ENCODE data around the gene SESN3.

Gene SESN3

DNA sequence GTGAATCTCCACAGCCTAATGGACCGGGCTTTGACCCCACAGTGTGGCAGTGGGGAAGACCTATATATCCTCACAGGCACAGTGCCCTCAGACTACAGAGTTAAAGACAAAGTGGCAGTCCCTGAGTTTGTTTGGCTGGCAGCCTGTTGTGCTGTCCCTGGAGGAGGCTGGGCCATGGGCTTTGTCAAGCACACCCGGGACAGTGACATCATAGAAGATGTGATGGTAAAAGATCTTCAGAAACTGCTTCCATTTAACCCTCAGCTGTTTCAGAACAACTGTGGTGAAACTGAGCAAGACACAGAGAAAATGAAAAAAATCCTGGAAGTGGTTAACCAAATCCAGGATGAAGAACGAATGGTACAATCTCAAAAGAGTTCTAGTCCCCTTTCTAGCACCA, 102.4 kb downstream of the SESN3 start:
- Histone ChIP-seq H3K9me3 (ENCODE audit: low read length) (no peaks in the 10 kb centered on the region), H2AFZ (ENCODE audit: low read length) (no peak overlapping the region), H3K9ac (ENCODE audit: low read length) (no peak overlapping the region), H3K27me3 (ENCODE audit: insufficient read depth, low read length) (no peaks in the 10 kb centered on the region), H3K79me2 (ENCODE audit: insufficient read depth, low read length) (no peaks in the 10 kb centered on the region), H4K20me1 (ENCODE audit: insufficient read depth, low read length) (no peaks in the 10 kb centered on the region), H3K36me3 (ENCODE audit: insufficient read depth, low read length) (no peaks in the 10 kb centered on the region), H3K9me2 (ENCODE audit: low read depth, low read length) (no peaks in the 10 kb centered on the region), H3K27ac (ENCODE audit: low read depth, low read length, poor library complexity, severe bottlenecking) (no peak overlapping the region), H3K4me2 (ENCODE audit: low read length) (no peak overlapping the region), H3K4me3 (ENCODE audit: low read depth, low read length, poor library complexity, severe bottlenecking) (no peak overlapping the region), H3K4me1 (ENCODE audit: insufficient read depth, low read length, severe bottlenecking) (no peaks in the 10 kb centered on the region), H3F3A (ENCODE audit: insufficient read depth, low read length) (no peaks in the 10 kb centered on the region)
- TF ChIP-seq, protein P1, sequence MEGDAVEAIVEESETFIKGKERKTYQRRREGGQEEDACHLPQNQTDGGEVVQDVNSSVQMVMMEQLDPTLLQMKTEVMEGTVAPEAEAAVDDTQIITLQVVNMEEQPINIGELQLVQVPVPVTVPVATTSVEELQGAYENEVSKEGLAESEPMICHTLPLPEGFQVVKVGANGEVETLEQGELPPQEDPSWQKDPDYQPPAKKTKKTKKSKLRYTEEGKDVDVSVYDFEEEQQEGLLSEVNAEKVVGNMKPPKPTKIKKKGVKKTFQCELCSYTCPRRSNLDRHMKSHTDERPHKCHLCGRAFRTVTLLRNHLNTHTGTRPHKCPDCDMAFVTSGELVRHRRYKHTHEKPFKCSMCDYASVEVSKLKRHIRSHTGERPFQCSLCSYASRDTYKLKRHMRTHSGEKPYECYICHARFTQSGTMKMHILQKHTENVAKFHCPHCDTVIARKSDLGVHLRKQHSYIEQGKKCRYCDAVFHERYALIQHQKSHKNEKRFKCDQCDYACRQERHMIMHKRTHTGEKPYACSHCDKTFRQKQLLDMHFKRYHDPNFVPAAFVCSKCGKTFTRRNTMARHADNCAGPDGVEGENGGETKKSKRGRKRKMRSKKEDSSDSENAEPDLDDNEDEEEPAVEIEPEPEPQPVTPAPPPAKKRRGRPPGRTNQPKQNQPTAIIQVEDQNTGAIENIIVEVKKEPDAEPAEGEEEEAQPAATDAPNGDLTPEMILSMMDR (IDR thresholded peaks at IDR 0.05; ENCODE audit: low read length), result no peak
- TF ChIP-seq EZH2 (IDR thresholded peaks at IDR 0.05; ENCODE audit: borderline replicate concordance, low read length), result no peak

DNA sequence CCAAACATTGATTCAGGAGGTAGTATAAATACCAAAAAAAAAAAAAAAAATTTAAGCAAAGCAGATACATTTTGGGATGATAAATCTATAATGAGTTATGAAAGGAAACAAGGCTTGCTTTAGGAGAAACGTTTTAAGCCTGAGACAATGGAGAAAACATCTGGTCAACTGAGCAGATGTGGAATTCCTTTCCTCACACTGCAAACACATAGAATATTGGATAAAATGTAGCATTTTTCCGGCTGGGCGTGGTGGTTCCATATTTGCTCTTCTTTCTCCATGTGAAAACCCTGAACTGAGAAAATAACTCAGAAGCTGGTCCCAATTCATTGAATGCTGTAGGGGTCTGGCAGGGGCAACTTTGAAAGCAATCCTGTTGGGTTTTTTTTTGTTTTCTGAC, 107.4 kb downstream of the SESN3 start:
- H4K20me1 ChIP-seq (ENCODE audit: insufficient read depth, low read length), result no peaks in the 10 kb centered on the region

DNA sequence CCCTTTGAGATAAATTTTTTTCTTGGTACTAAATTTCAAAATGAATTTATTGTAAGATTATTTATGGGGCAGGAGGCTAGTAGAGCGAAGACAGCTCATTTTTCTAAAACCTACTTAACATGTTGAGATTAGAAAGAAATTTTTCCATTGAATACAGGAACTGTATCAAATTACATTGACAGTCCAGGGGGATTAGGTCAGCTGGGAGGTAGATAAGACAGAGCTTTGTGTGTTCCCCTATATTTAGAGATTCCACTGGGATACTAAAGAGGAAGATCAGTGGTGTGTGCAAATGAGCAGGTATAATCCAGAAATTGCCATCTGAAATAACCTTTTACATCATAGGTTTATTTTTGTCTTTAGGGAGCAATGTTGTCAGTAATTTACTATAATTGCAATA, 109.3 kb downstream of the SESN3 start:
- Histone ChIP-seq H3K79me2 (ENCODE audit: insufficient read depth, low read length) (no peaks in the 10 kb centered on the region), H2AFZ (ENCODE audit: low read length) (no peak overlapping the region), H3K4me1 (ENCODE audit: insufficient read depth, low read length, severe bottlenecking) (no peaks in the 10 kb centered on the region), H3K9me2 (ENCODE audit: low read depth, low read length) (no peaks in the 10 kb centered on the region), H3K9ac (ENCODE audit: low read length) (no peak overlapping the region), H4K20me1 (ENCODE audit: insufficient read depth, low read length) (no peaks in the 10 kb centered on the region), H3K4me3 (ENCODE audit: low read depth, low read length, poor library complexity, severe bottlenecking) (no peak overlapping the region), H3K9me3 (ENCODE audit: low read length) (no peaks in the 10 kb centered on the region), H3F3A (ENCODE audit: insufficient read depth, low read length) (no peaks in the 10 kb centered on the region), H3K27me3 (ENCODE audit: insufficient read depth, low read length) (no peaks in the 10 kb centered on the region), H3K36me3 (ENCODE audit: insufficient read depth, low read length) (no peaks in the 10 kb centered on the region), H3K27ac (ENCODE audit: low read depth, low read length, poor library complexity, severe bottlenecking) (no peak overlapping the region), H3K4me2 (ENCODE audit: low read length) (no peak overlapping the region)
- TF ChIP-seq, protein P1 (IDR thresholded peaks at IDR 0.05; ENCODE audit: low read length), result no peak
- no peak for TF ChIP-seq EZH2 (IDR thresholded peaks at IDR 0.05; ENCODE audit: borderline replicate concordance, low read length)

More for the DNA sequence above, 107.4 kb downstream of the SESN3 start:
- Histone ChIP-seq H3K9me3 (ENCODE audit: low read length) (no peaks in the 10 kb centered on the region), H3K27ac (ENCODE audit: low read depth, low read length, poor library complexity, severe bottlenecking) (no peak overlapping the region), H3K36me3 (ENCODE audit: insufficient read depth, low read length) (no peaks in the 10 kb centered on the region), H3K27me3 (ENCODE audit: insufficient read depth, low read length) (no peaks in the 10 kb centered on the region), H3F3A (ENCODE audit: insufficient read depth, low read length) (no peaks in the 10 kb centered on the region), H3K79me2 (ENCODE audit: insufficient read depth, low read length) (no peaks in the 10 kb centered on the region), H3K9me2 (ENCODE audit: low read depth, low read length) (no peaks in the 10 kb centered on the region), H3K4me2 (ENCODE audit: low read length) (no peak overlapping the region), H3K4me3 (ENCODE audit: low read depth, low read length, poor library complexity, severe bottlenecking) (no peak overlapping the region), H3K9ac (ENCODE audit: low read length) (no peak overlapping the region), H2AFZ (ENCODE audit: low read length) (no peak overlapping the region), H3K4me1 (ENCODE audit: insufficient read depth, low read length, severe bottlenecking) (no peaks in the 10 kb centered on the region)
- TF ChIP-seq EZH2 (IDR thresholded peaks at IDR 0.05; ENCODE audit: borderline replicate concordance, low read length), result no peak
- TF ChIP-seq, protein P1 (IDR thresholded peaks at IDR 0.05; ENCODE audit: low read length), result no peak
